HG02763 (cell line): Measurements from ENCODE around the gene TBKBP1.
"Not testable (repeated sequence)": the region's sequence is repeated elsewhere in the genome, so short reads cannot be mapped to it uniquely, and the experiment has no call there.

Source experiments
- ATAC-seq: cut with Tn5 transposase; IDR thresholded peaks from one replicate; pipeline ENCODE4 v1.9.1; 2021; ENCODE audit warnings: mild to moderate bottlenecking, moderate library complexity; ENCODE audit not compliant: unreplicated experiment

Gene TBKBP1

DNA sequence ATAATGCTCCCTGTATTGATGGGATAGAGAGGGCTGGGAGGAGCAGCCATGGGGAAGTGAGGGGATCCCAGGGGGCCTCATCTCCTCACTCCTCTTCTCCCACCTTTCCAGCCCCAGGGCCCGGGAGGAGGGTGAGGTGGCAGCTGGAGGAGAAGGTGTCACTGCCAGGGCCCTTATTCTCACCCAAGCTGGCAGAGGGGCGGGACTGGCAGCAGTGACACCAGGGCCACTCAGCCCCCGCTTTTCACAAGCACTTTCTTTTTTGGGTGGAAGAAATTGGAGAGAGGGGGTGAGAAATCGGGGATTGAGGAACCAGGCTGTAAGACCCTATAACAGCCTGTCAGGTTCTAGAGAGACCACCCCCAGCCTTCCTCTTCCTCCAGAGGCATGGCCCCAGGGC, 36.7 kb downstream of the TBKBP1 start:
- ATAC-seq, result no peak

DNA sequence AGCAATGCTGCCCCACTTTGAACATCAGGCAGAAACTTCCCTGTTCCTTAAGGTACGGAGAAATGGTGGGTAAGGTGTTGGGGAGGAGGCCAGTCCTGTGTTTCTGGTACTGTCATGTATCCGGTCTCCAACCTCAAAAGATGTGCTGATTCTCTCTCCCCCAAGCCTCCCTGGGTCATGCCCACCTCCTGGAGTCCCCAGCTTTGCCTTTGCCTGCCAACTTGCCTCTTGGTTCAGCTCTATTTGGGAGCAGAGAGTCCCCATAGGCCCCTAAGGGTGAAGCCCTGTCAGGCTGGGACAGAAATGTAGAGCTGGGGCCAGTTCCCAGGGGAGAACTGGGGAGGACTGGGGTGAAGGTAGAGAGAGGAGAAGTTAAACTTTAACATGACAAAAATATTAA, 37.4 kb downstream of the TBKBP1 start:
- no peak for ATAC-seq

DNA sequence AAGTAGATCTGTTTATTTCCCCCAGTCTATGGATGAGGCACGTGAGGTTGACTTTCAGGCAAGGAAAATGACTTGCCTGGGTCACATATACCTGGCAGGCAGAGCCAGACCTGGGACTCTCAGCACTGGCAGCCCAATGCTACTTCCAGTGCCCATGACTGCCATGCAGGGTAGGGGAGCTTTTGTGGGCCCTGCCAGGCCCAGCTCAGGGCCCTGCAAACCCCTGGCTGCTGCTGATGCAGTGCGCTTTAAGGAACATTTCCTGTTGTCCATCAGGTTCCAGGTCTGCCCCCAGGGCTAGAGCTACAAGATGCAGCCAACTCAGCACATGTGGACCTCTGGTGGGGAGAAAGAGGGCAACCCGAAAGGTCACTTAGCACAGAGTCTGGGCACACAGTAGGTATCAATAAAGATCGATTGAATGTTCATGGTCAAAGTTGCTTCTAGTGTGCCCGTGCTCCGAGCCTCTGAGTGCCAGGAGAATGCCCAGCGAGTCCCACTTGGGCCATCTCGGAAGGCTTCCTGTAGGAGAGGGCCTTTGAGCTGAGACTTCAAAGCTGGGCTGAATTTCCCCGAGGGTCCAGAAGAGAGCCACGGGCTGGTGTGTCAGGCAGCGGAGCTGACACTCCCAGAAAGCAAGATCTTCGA, 38.6 kb downstream of the TBKBP1 start:
- no peak for ATAC-seq

DNA sequence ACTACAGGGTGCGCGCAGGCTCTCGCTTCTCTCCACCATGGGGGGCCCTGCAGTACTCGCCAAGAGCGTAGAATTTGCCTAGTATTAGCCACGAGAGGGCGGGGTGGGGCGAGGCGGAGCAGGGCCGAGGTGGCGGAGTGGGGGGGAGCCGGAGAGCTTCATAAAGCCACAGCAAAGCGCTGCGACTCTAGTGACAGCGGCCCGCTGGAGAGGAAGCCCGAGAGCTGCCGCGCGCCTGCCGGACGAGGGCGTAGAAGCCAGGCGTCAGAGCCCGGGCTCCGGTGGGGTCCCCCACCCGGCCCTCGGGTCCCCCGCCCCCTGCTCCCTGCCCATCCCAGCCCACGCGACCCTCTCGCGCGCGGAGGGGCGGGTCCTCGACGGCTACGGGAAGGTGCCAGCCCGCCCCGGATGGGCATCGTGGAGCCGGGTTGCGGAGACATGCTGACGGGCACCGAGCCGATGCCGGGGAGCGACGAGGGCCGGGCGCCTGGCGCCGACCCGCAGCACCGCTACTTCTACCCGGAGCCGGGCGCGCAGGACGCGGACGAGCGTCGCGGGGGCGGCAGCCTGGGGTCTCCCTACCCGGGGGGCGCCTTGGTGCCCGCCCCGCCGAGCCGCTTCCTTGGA, 39.2 kb downstream of the TBKBP1 start, which contains the start of gene TBX21:
TSS of gene TBX21 (plus strand) at position 190 of the 627 bp plus-strand sequence. CDS start at position 409, 219 bp downstream.
- peak; percentile 63 for ATAC-seq

DNA sequence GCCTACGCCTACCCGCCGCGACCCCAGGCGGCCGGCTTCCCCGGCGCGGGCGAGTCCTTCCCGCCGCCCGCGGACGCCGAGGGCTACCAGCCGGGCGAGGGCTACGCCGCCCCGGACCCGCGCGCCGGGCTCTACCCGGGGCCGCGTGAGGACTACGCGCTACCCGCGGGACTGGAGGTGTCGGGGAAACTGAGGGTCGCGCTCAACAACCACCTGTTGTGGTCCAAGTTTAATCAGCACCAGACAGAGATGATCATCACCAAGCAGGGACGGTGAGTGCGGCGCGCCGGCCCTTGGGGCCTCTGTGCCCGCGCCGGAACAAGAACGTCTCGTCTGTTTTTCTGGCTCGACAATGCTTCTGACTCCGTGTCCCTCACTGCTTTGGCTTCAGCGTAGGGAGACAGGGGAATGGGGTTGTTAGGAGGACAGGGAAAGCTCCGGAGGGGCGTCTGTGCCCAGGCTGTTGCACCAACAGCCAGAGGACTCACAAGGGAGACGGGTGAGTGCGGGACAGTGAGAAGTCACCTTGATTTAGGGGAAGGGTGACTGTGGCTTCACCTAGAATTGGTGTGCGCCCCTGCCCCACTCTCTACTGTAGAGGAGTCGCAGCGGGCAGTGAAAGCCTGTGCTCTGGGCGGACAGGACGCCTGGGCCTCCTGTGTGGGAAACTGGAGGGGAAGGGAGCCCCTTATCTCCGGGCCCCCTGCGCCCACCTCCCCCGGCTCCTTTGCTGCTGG, 39.9 kb downstream of the TBKBP1 start:
- ATAC-seq, result peak; percentile 9

DNA sequence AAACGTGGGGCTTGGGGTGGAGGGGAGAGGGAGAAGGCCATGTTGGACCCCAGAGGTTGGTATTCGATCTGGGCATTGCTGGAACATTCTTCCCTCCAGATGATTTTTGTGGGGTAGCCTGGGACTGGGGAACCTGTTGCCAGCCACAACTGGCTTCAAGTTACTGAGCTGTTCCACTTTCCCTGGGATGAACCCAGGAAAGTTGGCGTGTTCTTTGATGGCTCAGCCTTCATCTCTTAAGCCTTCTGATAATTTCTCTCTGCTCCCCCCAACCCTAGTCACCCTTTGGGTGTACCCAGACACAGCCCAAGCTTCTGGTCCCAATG, 41.1 kb downstream of the TBKBP1 start:
- no peak for ATAC-seq

DNA sequence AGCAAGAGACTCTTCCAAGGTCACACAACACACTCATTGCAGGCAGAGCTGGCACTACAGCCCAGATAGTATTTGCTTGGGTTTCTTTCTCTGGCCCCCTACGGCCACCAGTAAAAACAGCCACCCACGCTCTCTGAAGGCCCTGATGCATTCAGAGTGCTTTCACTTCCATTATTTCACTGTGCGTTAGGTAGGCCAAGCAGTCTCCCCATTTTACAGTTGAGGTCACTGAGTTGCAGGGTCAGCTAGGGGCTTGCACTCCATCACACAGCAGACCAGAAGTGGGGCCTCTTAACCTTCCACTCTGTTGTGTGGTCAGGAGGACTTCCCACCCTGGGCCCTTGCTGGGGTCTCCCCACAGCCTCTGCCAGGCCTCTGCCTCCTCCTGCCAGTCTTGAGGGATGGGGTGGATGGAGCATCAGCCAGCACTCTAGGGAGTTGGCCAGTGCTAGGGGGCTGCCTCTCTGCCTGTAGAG, 41.6 kb downstream of the TBKBP1 start:
- ATAC-seq, result no peak

DNA sequence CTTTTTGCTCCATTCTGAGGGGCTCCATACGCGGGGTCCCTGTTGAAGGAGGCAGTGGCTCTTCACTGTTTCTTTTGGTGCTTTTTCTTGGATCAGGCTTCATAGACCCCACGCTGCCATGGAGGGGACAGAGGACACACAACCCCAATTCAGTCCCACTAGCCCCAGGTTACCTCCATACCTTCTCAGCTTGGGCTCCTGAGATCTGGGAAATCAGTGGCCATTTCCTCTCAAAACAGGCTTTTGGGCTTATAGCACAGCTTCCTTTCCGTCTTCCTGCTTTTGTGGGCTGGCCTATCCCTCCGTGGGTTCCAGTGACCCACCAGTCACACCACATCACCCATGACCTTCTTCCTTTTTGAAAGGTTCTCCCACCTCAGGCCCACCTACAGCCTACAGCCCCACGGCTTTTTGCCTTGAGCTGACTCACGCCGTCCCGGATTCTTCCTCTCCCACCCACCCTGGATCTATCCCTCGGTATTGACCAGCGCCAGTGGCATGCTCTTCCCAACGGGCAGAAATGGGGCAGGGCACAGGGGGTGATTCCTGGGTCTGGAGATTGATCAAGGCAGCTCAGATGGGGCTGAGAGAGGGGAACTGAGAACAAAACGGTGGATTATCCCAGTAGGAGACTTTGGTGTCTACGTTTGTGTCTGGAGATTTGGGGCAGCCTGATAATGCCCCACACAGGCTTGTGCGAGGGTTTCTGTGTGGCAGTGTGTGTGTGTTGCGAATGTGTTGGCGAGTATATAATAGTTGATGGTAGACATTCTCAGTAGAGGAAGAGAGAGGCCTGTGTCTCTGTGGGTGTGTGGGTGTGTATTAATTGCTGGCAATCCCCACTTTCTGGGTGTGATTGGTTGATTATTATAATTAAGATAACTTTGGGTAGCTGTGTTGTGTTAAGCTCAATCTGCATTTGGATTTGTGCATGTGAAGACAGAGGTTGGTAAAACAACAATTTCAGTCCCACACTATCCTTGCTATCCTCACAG, 42.8 kb downstream of the TBKBP1 start:
- no peak for ATAC-seq

DNA sequence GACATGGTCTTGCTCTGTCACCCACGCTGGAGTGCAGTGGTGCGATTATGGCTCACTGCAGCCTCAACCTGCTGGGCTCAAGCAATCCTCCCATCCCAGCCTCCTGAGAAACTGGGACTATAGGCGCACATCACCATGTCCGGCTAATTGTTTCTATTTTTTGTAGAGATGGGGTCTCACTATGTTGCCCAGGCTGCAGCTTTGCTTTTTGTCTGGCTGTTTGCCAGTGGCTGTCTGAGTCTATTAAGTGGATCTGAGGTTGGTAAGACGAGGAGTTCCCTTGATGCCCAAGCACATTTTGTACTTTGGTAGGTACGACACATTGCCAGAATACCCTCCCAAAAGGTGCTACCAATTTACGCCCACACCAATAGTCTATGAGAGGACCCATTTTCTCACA, 44.2 kb downstream of the TBKBP1 start:
- ATAC-seq, result no peak

DNA sequence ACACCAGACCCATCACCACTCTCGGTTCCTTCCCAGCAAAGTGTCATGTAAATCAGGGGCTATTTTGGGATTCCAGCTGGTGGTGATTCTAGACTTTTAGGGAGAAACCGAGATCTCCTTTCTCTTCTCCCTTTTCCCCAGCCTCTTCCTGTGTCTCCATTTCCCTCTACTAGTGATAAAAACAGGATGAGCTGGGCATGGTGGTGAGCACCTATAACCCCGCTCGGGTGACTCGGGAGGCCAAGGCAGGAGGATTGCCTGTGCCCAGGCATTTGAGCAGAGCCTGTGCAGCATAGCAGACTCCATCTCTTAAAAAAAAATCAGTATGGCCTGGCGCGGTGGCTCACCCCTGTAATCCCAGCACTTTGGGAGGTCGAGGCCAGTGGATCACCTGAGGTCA, 45.2 kb downstream of the TBKBP1 start:
- ATAC-seq, result no peak

DNA sequence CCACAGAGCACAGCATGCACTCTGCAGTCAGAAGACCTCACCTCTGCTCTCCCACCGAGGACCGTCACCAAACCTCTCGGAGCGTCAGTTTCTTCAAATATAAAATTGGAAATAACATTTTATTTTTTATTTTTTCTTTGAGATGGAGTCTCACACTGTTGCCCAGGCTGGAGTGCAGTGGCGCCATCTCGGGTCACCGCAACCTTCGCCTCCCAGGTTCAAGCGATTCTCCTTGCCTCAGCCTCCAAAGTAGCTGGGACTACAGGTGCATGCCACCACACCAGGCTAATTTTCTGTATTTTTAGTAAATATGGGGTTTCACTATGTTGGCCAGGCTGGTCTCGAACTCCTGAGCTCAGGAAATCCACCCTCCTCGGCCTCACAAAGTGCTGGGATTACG, 46.0 kb downstream of the TBKBP1 start:
- not testable (repeated sequence) for ATAC-seq

DNA sequence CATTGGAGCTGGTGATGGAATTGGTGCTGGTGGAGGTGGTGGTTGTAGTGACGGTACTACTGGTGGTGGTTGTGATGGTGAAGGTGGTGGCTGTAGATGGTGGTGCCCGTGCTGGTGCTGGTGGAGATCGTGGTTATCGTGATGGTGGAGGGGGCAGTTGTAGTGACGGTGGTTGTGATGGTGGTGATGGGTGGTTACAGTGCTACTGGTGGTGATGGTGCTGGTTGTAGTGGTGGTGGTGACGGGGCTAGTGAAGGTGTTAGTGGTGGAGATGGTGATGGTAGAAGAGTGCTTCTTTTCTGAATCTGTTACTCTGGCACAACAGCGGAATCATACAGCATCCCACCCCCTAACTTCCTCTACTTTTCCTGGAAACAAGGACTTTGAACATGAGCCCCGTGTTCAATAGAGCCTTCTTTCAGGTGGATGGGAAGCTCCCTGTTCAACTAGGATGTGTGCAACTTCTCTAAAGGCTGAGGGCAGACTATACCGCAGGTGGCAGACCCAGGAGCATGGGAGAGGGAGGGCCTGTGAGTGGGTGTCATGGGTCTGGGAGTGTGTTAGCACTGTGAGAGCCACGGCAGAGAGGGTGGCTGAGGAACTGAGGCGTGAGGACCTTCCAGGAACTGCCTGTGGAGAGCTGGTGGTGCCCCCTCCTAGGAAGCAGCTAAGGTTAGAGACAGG, 47.3 kb downstream of the TBKBP1 start:
- ATAC-seq, result no peak

DNA sequence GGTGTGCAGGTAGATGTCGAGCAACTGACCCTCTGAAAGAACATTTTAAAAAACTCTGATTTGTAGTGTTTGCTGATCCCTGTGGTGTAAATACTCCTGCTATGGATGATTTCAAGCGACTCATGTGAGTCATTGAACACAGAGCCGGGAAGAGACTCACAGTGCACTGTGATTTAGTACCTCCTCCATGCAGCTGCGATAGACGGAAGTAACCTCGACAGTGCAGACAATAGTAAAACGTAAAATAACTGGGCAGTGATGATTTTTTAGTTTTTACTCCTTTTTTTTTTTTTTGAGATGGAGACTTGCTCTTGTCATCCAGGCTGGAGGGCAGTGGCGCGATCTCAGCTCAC, 47.8 kb downstream of the TBKBP1 start:
- ATAC-seq, result no peak

DNA sequence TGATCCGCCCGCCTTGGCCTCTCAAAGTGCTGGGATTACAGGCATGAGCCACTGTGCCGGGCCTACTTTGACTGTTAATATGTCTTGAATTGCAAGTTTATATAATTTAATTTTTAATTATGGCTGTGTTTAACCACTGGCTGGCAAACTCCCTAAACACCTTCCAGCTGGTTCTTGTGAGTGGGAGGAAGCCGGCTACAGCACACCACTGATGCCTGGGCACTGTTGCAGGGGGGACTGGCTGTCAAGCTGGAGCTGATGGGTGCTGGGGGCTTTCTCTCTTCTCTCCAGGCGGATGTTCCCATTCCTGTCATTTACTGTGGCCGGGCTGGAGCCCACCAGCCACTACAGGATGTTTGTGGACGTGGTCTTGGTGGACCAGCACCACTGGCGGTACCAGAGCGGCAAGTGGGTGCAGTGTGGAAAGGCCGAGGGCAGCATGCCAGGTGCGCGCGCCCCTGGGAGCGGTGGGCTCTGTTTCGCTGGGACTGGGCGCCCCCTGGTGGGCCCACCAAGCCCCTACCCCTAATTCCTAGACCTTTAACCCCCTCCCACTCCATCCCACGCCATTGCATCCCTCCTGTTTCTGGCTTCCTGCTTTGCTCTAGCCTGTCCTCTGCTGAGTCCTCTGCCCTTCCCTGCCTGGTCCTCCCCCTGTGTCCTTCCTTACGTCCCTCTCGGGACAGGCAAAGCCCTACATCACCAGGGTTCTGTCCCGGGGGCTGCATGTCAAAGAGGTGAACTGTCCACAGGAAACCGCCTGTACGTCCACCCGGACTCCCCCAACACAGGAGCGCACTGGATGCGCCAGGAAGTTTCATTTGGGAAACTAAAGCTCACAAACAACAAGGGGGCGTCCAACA, 48.6 kb downstream of the TBKBP1 start:
- no peak for ATAC-seq

DNA sequence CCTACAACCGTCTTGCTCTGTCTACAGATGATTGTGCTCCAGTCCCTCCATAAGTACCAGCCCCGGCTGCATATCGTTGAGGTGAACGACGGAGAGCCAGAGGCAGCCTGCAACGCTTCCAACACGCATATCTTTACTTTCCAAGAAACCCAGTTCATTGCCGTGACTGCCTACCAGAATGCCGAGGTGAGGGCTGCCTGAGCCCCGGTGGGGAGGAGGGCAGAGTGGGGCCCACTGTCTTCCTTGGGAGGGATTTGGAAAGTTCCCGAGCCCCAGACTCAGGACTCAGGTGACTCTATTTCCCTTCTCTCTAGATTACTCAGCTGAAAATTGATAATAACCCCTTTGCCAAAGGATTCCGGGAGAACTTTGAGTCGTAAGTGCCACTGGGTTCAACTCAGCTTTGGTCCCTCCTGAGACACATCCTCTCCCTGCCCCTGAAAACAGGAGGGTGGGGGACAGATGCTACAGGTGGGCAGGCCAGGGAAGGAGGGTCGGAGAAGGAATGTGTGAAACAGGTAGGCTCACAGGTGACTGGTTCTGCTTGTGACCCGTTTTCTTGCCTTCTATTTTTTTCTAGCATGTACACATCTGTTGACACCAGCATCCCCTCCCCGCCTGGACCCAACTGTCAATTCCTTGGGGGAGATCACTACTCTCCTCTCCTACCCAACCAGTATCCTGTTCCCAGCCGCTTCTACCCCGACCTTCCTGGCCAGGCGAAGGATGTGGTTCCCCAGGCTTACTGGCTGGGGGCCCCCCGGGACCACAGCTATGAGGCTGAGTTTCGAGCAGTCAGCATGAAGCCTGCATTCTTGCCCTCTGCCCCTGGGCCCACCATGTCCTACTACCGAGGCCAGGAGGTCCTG, 50.4 kb downstream of the TBKBP1 start:
- no peak for ATAC-seq

DNA sequence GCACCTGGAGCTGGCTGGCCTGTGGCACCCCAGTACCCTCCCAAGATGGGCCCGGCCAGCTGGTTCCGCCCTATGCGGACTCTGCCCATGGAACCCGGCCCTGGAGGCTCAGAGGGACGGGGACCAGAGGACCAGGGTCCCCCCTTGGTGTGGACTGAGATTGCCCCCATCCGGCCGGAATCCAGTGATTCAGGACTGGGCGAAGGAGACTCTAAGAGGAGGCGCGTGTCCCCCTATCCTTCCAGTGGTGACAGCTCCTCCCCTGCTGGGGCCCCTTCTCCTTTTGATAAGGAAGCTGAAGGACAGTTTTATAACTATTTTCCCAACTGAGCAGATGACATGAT, 51.0 kb downstream of the TBKBP1 start:
- no peak for ATAC-seq

DNA sequence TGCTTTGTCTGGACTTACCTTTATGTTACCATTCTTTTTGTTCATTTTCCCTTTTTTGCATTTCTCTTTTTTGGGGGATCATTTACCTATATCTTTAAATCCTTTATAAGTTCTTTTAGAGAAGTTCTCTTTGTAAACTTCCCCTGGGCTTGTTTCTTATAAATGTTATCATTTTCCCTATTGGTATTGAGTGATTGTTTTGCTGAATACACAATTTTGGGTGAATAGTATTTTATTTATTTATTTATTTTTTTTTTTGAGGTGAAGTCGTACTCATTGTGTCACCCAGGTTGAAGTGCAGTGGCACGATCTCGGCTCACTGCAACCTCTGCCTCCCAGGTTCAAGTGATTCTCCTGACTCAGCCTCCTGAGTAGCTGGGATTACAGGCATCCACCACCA, 57.5 kb downstream of the TBKBP1 start:
- no peak for ATAC-seq

DNA sequence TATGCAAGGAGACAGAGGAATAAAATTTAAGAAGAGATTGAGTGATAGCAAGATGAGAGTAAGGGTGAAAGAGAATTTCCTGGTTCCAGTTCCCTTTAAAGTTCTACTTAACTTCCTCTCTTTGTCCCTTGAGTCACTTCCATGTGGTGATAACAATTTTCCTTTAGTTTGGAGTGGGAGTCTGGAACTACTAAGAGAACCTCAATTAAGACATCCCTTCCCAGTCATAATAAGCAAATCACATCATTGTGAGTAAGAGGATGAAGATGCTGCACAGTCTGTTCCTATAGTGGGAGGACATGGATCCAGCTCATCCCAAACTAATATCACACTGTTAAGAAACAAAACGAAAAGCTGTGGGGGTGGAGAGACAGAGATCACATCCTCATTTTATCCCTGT, 63.4 kb downstream of the TBKBP1 start:
- ATAC-seq, result no peak
